ENCODE measurements around the gene VSIR. TPM values are rescaled to one million over a fixed set of nuclear protein-coding genes. Genes with fewer than 3 reads are reported as not detected.

Gene VSIR
- total RNA-seq, 1 donor from 2014 or later, result 63.0 TPM

GRCh38 chr10:71788954-71789353 lies 15.6 kb upstream of the VSIR start:
- no peak for DNase-seq (ENCODE audit: low spot score)

GRCh38 chr10:71784679-71785272 lies 11.5 kb upstream of the VSIR start:
- intact Hi-C loops (cut with DNase I), result no loop called here
- DNase-seq (ENCODE audit: low spot score), result no peak

More at GRCh38 chr10:71788954-71789353, 15.6 kb upstream of the VSIR start:
- intact Hi-C loops (cut with DNase I), result no loop called here

GRCh38 chr10:71783917-71784678 lies 10.8 kb upstream of the VSIR start:
- DNase-seq (ENCODE audit: low spot score), result no peak
- intact Hi-C loops (cut with DNase I), result no loop called here

GRCh38 chr10:71782917-71783490 lies 9.7 kb upstream of the VSIR start:
- no peak for DNase-seq (ENCODE audit: low spot score)
- intact Hi-C loops (cut with DNase I), result no loop called here

DNA sequence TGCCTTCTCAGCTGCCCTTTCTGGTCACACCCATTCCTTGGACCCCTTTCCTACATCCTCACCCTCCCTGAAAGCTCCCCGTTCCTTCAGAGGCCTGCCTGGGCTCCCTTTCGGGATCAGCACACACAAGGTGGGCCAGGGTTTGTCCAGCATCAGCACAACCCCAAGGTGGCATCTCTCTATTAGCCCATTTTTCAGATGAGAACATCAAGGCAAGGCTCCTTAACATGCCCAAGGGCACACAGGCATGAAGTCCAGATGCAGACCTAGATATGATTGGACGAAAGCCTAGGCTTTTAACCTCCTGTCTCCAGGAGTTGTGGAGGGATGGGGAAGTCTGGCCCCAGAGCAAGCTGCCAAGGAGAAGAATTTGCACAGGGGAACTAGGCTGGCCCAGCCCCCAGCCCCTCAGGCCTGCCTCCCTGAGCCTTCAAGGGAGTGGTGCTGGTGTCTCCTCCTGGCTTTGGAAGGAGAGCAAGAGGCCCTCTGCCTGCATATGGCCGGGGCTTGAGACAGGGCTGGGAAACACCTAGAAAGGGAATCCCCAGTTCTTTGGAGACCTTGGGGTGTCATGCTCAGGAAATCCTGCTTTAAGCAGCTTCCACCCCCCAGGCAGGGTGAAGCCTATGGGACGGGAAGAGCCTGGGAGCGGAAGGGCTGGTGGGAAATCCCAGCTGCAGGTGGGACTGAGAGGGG lies 9.0 kb upstream of the VSIR start:
- intact Hi-C loops (cut with DNase I), result no loop called here
- no peak for DNase-seq (ENCODE audit: low spot score)

DNA sequence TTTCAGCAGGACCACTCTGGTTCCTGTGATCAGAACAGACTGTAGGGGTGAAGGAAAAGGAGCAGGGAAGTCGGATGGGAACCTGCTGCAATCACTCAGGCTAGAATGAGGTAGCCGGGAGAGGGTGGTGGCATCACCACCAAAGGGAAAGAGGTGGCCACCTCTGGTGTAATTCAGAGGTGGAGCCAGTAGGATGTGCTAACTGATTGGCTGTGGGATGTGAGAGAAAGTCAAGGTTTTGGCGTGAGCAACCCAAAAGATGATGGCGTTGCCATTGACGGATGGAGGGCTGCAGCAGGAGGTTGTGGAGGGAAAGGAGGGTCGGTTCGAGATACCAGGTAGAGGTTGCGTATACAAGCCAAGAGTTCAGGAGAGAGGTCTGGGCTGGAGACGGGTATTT lies 7.4 kb upstream of the VSIR start:
- intact Hi-C loops (cut with DNase I), result no loop called here
- DNase-seq (ENCODE audit: low spot score), result no peak

- DNase-seq (ENCODE audit: low spot score), result no peak
- intact Hi-C loops (cut with DNase I), result no loop called here
Measured at GRCh38 chr10:71780156-71780555, 6.8 kb upstream of the VSIR start.

GRCh38 chr10:71779641-71780040 lies 6.3 kb upstream of the VSIR start:
- DNase-seq (ENCODE audit: low spot score), result no peak
- intact Hi-C loops (cut with DNase I), result no loop called here

DNA sequence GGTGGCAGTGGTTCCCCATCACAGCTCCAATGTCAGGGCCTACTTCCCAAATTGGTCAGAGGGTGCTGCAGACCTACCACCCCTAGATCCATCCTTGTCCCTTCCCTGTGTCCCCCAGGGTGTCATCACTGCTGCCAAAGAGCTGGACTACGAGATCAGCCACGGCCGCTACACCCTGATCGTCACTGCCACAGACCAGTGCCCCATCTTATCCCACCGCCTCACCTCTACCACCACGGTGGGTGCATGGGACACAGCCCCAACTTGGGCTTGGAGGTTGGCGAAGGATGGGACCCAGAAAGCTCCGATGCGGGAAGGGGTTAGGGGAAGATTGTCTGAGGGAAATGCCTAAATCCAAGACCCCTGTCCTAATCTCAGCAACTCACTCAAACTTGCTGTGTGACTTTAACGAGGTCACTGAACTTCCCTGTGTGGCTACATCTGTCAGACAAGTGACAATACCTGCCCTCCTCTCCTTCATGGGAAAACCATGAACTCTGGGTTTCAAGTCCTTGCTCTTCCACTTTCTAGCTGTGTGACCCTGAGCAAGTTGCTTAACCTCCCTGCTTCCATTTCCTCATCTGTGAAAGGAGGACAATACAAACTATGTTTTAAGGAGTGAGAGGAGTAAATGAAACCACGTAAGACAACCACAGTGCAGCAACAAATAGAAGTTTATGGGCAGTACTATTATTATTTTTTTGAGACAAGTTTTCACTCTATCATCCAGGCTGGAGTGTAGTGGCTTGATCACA lies 4.9 kb upstream of the VSIR start:
- intact Hi-C loops (cut with DNase I), result no loop called here
- DNase-seq (ENCODE audit: low spot score), result no peak

DNA sequence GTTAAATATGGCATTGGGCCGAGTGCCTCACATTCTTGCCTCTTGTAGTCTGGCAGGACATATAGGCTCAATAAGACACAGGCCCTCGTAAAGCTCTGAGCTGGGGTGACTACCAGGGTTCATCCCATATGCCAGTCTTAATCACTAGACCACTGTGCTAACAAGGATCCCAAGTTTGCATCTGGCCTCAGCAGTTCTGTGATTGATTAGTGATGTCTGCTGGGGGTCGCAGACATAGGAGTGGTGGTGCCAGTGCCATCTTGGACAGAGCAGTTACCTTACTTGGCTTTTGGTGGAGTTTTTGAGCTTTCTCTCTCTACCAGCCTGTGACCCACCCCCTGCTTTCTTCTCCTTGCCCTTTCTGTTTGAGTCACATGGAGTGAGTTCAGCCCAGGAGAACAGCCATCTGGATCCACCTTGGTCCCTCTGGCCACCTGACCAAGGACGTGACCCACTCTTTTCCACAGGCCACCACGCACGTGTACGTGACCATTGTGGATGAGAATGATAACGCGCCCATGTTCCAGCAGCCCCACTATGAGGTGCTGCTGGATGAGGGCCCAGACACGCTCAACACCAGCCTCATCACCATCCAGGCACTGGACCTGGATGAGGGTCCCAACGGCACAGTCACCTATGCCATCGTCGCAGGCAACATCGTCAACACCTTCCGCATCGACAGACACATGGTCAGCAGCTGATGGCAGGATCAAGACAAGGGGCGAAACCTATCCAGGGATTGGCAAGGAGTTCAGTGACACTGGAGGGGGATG lies 4.1 kb upstream of the VSIR start:
- no peak for DNase-seq (ENCODE audit: low spot score)
- intact Hi-C loops (cut with DNase I), result no loop called here

DNA sequence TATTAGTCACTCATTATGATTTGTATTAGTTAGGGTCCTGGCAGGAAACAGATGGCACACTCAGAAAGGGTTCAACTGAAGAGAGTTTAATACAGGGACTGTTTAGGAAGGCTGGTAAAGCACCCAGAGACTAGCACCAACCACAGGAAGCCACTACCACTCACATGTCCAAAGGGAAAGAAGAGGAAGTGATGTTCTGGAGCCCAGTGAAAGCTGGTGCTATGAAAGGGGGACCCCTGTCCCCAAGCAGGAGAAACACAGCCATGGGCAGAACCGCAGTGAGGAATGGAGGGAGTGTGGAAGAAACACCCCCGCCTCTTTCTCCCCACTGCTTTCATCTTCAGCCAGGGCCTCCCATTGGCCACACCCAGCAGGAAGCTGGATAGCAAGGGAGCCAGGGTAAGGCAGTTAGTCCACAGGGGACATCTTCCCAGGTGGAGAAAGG lies 3.2 kb upstream of the VSIR start:
- intact Hi-C loops (cut with DNase I), result no loop called here
- no peak for DNase-seq (ENCODE audit: low spot score)

DNA sequence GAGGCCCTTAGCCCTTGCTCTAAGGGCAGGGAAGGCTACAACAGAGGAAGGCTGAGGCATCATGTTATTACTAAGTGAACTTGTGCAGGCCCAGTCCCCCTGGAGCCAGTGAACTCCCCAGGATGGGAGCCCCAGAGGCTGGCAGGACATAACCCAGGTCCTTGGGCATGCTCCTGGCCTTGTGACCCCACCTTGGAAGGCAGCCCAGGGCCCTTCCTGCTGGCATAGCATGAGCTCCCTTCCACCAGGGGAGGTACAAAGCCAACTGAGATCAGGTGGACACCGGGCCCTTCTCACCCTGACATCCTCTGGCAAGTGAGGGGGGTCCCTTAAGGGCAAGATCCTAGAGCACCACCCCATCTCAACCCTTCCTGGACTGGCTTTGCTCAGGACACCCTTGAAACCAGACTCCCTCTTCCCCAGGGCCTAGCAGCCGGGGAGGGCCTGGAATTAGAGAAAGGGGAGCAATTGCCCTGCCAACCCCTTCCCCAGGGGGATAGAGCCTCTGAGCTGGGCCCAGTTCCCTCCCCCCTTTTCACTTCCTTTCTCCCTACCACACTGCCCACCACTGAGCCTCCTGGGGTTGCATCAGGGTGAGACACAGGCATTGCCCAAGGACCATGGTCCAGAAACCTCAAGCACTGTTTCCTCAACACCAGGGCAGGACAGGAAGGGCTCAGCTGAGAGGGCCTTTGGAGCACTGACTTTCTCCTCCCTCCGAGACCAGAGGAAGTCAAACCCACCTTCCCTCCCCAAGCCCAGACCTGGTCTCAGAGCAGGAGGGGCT lies 1.8 kb upstream of the VSIR start:
- intact Hi-C loops (cut with DNase I), result loop anchor here (5.0 kb wide), 2 partner anchors 48 to 78 kb away; no protein-coding TSS in a partner anchor
- peak; percentile 91 for DNase-seq (ENCODE audit: low spot score)

GRCh38 chr10:71772832-71773220 lies 494 bp downstream of the VSIR start:
- intact Hi-C loops (cut with DNase I), result loop anchor here (2.0 to 5.0 kb wide), 4 partner anchors 26 to 76 kb away; no protein-coding TSS in a partner anchor
- DNase-seq (ENCODE audit: low spot score), result no peak

GRCh38 chr10:71771821-71772617 lies 1.3 kb downstream of the VSIR start:
- peak; percentile 89 for DNase-seq (ENCODE audit: low spot score)
- intact Hi-C loops (cut with DNase I), result loop anchor here (2.0 to 5.0 kb wide), 4 partner anchors 25 to 75 kb away; no protein-coding TSS in a partner anchor

DNA sequence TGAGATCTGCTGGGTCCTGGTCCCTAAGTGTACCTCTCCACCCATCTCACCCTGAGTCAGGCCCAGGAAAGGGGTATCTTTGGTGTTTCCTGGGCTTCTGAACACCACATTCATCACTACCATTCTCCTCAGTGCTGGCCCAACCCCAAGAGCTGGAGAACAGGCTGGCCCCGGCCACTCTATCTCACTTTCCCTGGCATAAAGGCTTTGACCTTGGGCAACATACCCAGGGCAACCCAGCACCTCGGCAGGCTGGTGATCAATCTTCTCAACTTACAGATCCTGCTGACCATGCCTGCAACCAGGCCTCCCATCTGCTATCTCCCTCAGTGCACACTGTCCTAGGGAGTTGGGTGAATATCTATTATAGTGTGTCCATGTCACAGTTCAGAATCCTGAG lies 2.1 kb downstream of the VSIR start:
- intact Hi-C loops (cut with DNase I), result loop anchor here (5.0 kb wide), 2 partner anchors 44 to 74 kb away; no protein-coding TSS in a partner anchor
- DNase-seq (ENCODE audit: low spot score), result no peak

GRCh38 chr10:71770789-71771188 lies 2.5 kb downstream of the VSIR start:
- intact Hi-C loops (cut with DNase I), result loop anchor here (5.0 kb wide), 2 partner anchors 43 to 73 kb away; no protein-coding TSS in a partner anchor
- peak; percentile 93 for DNase-seq (ENCODE audit: low spot score)

- DNase-seq (ENCODE audit: low spot score), result no peak
- intact Hi-C loops (cut with DNase I), result loop anchor here (5.0 kb wide), 2 partner anchors 43 to 73 kb away; no protein-coding TSS in a partner anchor
Measured at GRCh38 chr10:71770255-71770654, 3.1 kb downstream of the VSIR start.
